K562 (cell line): ENCODE results near the gene SETD5. TPM values are rescaled to one million over a fixed set of nuclear protein-coding genes. Genes with fewer than 3 reads are reported as not detected.

Source experiments
- BCLAF1 ChIP-seq, 2 experiments: fragments of 450-650 bp in 1 of 2; IDR thresholded peaks; 2 replicates each; pipeline ENCODE4 v1.6.1; 2011 to 2017; ENCODE audit warnings: low read depth in 2 of 2, antibody characterized with exemption in 1 of 2, borderline replicate concordance in 1 of 2, low read length in 1 of 2, mild to moderate bottlenecking in 1 of 2, mixed read lengths in 1 of 2; ENCODE audit not compliant: control insufficient read depth in 1 of 2
- CEBPG ChIP-seq, 3 experiments: fragments of 200-800 bp in 1 of 3; sonication (Bioruptor generic) in 1 of 3; sonication (generic) in 1 of 3; formaldehyde crosslinking in 1 of 3; IDR thresholded peaks in 2 of 3; conservative IDR thresholded peaks in 1 of 3; 2 replicates each; pipeline versions ENCODE4 v1.6.1 to v1.8.0; 2016 to 2022; ENCODE audit warnings: missing compliant biosample characterization in 2 of 3, missing genetic modification characterization in 2 of 3, mild to moderate bottlenecking in 1 of 3, missing genetic modification reagents in 1 of 3
- FOXP4 ChIP-seq: sonication (generic); formaldehyde crosslinking; IDR thresholded peaks from 2 replicates; pipeline ENCODE4 v1.8.0; 2022; ENCODE audit warnings: mild to moderate bottlenecking, missing genetic modification reagents, borderline replicate concordance
- GATAD2B ChIP-seq: fragments of 450-650 bp; IDR thresholded peaks from 2 replicates; pipeline ENCODE4 v1.6.1; 2017; ENCODE audit warnings: mild to moderate bottlenecking, borderline replicate concordance
- RBM17 ChIP-seq: fragments of 200-400 bp; formaldehyde crosslinking; IDR thresholded peaks from 2 replicates; pipeline ENCODE4 v1.6.1; 2017; ENCODE audit warnings: low read depth, mild to moderate bottlenecking, low read length, borderline replicate concordance
- REST ChIP-seq, 2 experiments: fragments of 450-650 bp; formaldehyde crosslinking in 1 of 2; IDR thresholded peaks; 2 replicates each; pipeline versions ENCODE4 v1.4.0 to v1.6.1; 2014 to 2020; ENCODE audit warnings: mild to moderate bottlenecking in 2 of 2, borderline replicate concordance in 1 of 2, low read depth in 1 of 2
- SMARCA5 ChIP-seq: fragments of 450-650 bp; IDR thresholded peaks from 2 replicates; pipeline ENCODE4 v1.6.1; 2016
- TRIM25 ChIP-seq: fragments of 450-650 bp; IDR thresholded peaks from 2 replicates; pipeline ENCODE4 v1.7.0; 2016; ENCODE audit warnings: borderline replicate concordance
- ZNF143 ChIP-seq: sonication (generic); formaldehyde crosslinking; IDR thresholded peaks from 2 replicates; pipeline ENCODE4 v1.9.0; 2022; ENCODE audit warnings: mild to moderate bottlenecking, missing genetic modification reagents
- polyA plus RNA-seq, 8 experiments: library from polyadenylated mRNA; depleted of rRNA in 4 of 8; stranded (reverse) in 5 of 8; unstranded in 3 of 8; fragments of >200 nt; fragmentation: Nextera tagmentation in 2 of 8; fragmentation: Illumina TruSeq in 1 of 8; extraction: Ambion mirVana in 2 of 8; extraction: Trizol in 1 of 8; gene quantifications; 2 replicates each; pipeline versions ENCODE4 v1.2.1 to v1.2.3, GENCODE V29; 2011 to 2014; ENCODE audit warnings: inconsistent platforms in 1 of 8, missing spikeins in 1 of 8
- total RNA-seq, 7 experiments: library from RNA; depleted of rRNA in 6 of 7; stranded (reverse); fragments of >200 nt in 6 of 7; fragmentation: Illumina TruSeq in 2 of 7; extraction: Trizol in 2 of 7; gene quantifications; 2 replicates each; pipeline versions ENCODE4 v1.2.1 to v1.2.3, GENCODE V29; 2011 to 2021; ENCODE audit warnings: low replicate concordance in 1 of 7

Gene SETD5
- total and polyA plus RNA-seq, 9 of the 15 experiments (the other 6 are each of a cell fraction or from before 2014, with no cell fraction given): 20.8 to 135 (median 87.2) TPM

GRCh38 chr3:9398700-9399336 is 1.4 kb downstream of the SETD5 start (continued):
- 0 out of 2 replicates have a peak, but pooled peaks have one; percentile 38 for TF ChIP-seq ZNF143 (CRISPR knock-in tag)
- no peak for TF ChIP-seq SMARCA5
- TF ChIP-seq GATAD2B: peak; percentile 60; the same call in 1 of the 2 replicates
- no peak for TF ChIP-seq REST (IDR thresholded peaks at IDR 0.05; ENCODE audit: borderline replicate concordance)
- no peak for TF ChIP-seq REST (CRISPR knock-in tag; IDR thresholded peaks at IDR 0.05; ENCODE audit: low read depth)
- no peak for TF ChIP-seq RBM17
- no peak for TF ChIP-seq TRIM25
- TF ChIP-seq BCLAF1 (IDR thresholded peaks at IDR 0.05; ENCODE audit: borderline replicate concordance in 1 of 2, control insufficient read depth in 1 of 2, low read depth in 2 of 2, low read length in 1 of 2): 0 out of 4 replicates have a peak, but pooled peaks of 1 of the 2 experiments have one; percentile 17
- peak; percentile 79 for TF ChIP-seq CEBPG (CRISPR knock-in tag; IDR thresholded peaks at IDR 0.05)
- peak; percentile 54 to 93; a peak in 3 of 4 replicates for TF ChIP-seq CEBPG (tag; conservative IDR thresholded peaks at IDR 0.05 in 1 of 2, IDR thresholded peaks at IDR 0.05 in 1 of 2)
- peak; percentile 41; the same call in 1 of the 2 replicates for TF ChIP-seq FOXP4
